ENCODE data around the gene WIPF3.

WIPF3 gene

GRCh38 chr7:29946428-29947186 lies 140.3 kb downstream of the WIPF3 start:
- TF ChIP-seq EZH2phosphoT487 (IDR thresholded peaks at IDR 0.05; ENCODE audit: borderline replicate concordance) (no peak), CTCF (conservative IDR thresholded peaks at IDR 0.05; ENCODE audit: low read length) (peak; percentile 52)
- H3K4me1 ChIP-seq (ENCODE audit: insufficient read depth, low read length, poor library complexity, severe bottlenecking), result no peaks in the 10 kb centered on the region
- H3K79me2 ChIP-seq (ENCODE audit: insufficient read depth, low read length), result no peaks in the 10 kb centered on the region
- H3K9me3 ChIP-seq (ENCODE audit: insufficient read depth, low read depth, low read length), result no peaks in the 10 kb centered on the region; the same call in 1 of the 2 replicates
- H3F3A ChIP-seq (ENCODE audit: low read depth), result no peaks in the 10 kb centered on the region
- H3K9me2 ChIP-seq (replicated peaks; ENCODE audit: low read depth, low read length), result no peaks in the 10 kb centered on the region
- H4K20me1 ChIP-seq (ENCODE audit: insufficient read depth, low read length, poor library complexity, severe bottlenecking), result no peaks in the 10 kb centered on the region
- peaks cover 6% of the 10 kb centered on the region; the same call in 1 of the 2 replicates for H3K36me3 ChIP-seq (ENCODE audit: insufficient read depth, low read length)
- no peak overlapping the region for H3K4me2 ChIP-seq (ENCODE audit: low read depth, low read length, poor library complexity, severe bottlenecking)
- no peak overlapping the region for H3K9ac ChIP-seq (ENCODE audit: low read depth, low read length, poor library complexity, severe bottlenecking)
- H3K27me3 ChIP-seq (ENCODE audit: insufficient read depth, low read length, poor library complexity, severe bottlenecking), result no peaks in the 10 kb centered on the region
- no peak overlapping the region for H3K4me3 ChIP-seq (ENCODE audit: low read length, poor library complexity, severe bottlenecking)
- no peak overlapping the region for H2AFZ ChIP-seq (ENCODE audit: low read length)

- H2AFZ ChIP-seq (ENCODE audit: low read length), result no peak overlapping the region
- TF ChIP-seq CTCF (conservative IDR thresholded peaks at IDR 0.05; ENCODE audit: low read length) (no peak), EZH2phosphoT487 (IDR thresholded peaks at IDR 0.05; ENCODE audit: borderline replicate concordance) (no peak)
Measured at GRCh38 chr7:29948587-29948986, 142.3 kb downstream of the WIPF3 start.

GRCh38 chr7:29950480-29950879 lies 144.2 kb downstream of the WIPF3 start:
- H3K79me2 ChIP-seq (ENCODE audit: insufficient read depth, low read length), result no peaks in the 10 kb centered on the region
- peaks cover 6% of the 10 kb centered on the region; the same call in 1 of the 2 replicates for H3K36me3 ChIP-seq (ENCODE audit: insufficient read depth, low read length)
- no peaks in the 10 kb centered on the region; the same call in 1 of the 2 replicates for H3K9me3 ChIP-seq (ENCODE audit: insufficient read depth, low read depth, low read length)
- H3F3A ChIP-seq (ENCODE audit: low read depth), result no peaks in the 10 kb centered on the region
- no peaks in the 10 kb centered on the region for H3K9me2 ChIP-seq (replicated peaks; ENCODE audit: low read depth, low read length)
- no peak overlapping the region for H3K4me3 ChIP-seq (ENCODE audit: low read length, poor library complexity, severe bottlenecking)
- H3K4me1 ChIP-seq (ENCODE audit: insufficient read depth, low read length, poor library complexity, severe bottlenecking), result peaks cover under 1% of the 10 kb centered on the region
- H2AFZ ChIP-seq (ENCODE audit: low read length), result no peak overlapping the region
- H3K27me3 ChIP-seq (ENCODE audit: insufficient read depth, low read length, poor library complexity, severe bottlenecking), result no peaks in the 10 kb centered on the region
- no peak overlapping the region for H3K4me2 ChIP-seq (ENCODE audit: low read depth, low read length, poor library complexity, severe bottlenecking)
- no peaks in the 10 kb centered on the region for H4K20me1 ChIP-seq (ENCODE audit: insufficient read depth, low read length, poor library complexity, severe bottlenecking)
- TF ChIP-seq CTCF (conservative IDR thresholded peaks at IDR 0.05; ENCODE audit: low read length) (no peak), EZH2phosphoT487 (IDR thresholded peaks at IDR 0.05; ENCODE audit: borderline replicate concordance) (no peak)
- no peak overlapping the region for H3K9ac ChIP-seq (ENCODE audit: low read depth, low read length, poor library complexity, severe bottlenecking)

More at GRCh38 chr7:29948587-29948986, 142.3 kb downstream of the WIPF3 start:
- H3K9ac ChIP-seq (ENCODE audit: low read depth, low read length, poor library complexity, severe bottlenecking), result no peak overlapping the region
- H3K79me2 ChIP-seq (ENCODE audit: insufficient read depth, low read length), result no peaks in the 10 kb centered on the region
- H3K4me2 ChIP-seq (ENCODE audit: low read depth, low read length, poor library complexity, severe bottlenecking), result no peak overlapping the region
- no peaks in the 10 kb centered on the region; the same call in 1 of the 2 replicates for H3K9me3 ChIP-seq (ENCODE audit: insufficient read depth, low read depth, low read length)
- H3K9me2 ChIP-seq (replicated peaks; ENCODE audit: low read depth, low read length), result no peaks in the 10 kb centered on the region
- H3K27me3 ChIP-seq (ENCODE audit: insufficient read depth, low read length, poor library complexity, severe bottlenecking), result no peaks in the 10 kb centered on the region
- H3K4me3 ChIP-seq (ENCODE audit: low read length, poor library complexity, severe bottlenecking), result no peak overlapping the region
- no peaks in the 10 kb centered on the region for H4K20me1 ChIP-seq (ENCODE audit: insufficient read depth, low read length, poor library complexity, severe bottlenecking)
- H3K4me1 ChIP-seq (ENCODE audit: insufficient read depth, low read length, poor library complexity, severe bottlenecking), result no peaks in the 10 kb centered on the region
- H3K36me3 ChIP-seq (ENCODE audit: insufficient read depth, low read length), result peaks cover 6% of the 10 kb centered on the region; the same call in 1 of the 2 replicates
- H3F3A ChIP-seq (ENCODE audit: low read depth), result no peaks in the 10 kb centered on the region

Data from Loucy (cell line).